ENCODE data around the gene IGSF21.
A peak's percentile ranks its signal among the peaks of the same experiment; 100 is the strongest.
"Not testable (repeated sequence)": the region's sequence is repeated elsewhere in the genome, so short reads cannot be mapped to it uniquely, and the experiment has no call there.

IGSF21 gene

DNA sequence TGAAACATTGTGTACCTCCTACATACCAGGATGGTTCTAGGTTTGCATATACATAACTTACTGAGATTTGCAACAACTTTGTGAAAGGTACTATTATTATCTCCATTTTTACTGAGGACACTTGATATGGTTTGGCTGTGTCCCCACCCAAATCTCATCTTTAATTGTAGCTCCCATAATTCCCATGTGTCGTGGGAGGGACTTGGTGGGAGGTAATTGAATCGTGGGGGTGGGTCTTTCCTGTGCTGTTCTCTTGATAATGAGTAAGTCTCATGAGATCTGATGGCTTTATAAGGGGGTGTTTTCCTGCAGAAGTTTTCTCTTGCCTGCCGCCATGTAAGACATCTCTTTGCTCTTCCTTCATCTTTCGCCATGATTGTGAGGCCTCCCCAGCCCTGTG is 40.1 kb downstream of the IGSF21 start:
- DNase-seq, result no peak

- no peak for DNase-seq
Measured at GRCh38 chr1:18148461-18148860, 40.9 kb downstream of the IGSF21 start.

DNA sequence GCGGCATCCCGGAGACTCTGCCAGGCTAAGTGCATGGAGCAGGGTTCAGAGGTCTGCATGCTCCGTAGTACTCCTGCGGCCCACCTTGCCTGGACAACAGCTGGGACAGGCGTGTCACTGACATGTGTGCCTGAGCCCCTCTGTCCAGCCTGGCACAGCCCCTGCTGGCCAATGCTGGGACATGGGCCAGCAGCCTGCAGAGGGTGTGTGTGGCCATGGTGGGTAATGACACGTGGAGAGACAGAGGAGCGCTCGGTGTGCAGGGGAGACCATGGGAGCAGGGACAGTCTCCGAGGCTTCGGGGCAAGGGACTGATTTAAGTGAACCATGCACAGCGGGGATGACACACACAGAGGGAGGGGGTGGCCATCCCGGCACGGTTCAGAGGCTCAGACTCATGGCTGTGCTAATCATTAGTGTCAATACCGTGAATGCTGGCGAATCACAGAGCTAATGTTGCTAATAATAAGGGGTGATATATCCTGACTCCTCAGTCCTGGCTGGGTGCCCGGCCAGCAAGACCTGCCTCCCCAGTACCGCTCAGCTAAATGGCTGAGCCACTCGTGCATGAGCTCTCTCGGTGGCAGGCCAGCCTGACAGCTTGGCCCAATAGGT is 41.5 kb downstream of the IGSF21 start:
- DNase-seq, result peak; percentile 43

GRCh38 chr1:18151436-18152122 is 44.0 kb downstream of the IGSF21 start:
- DNase-seq, result no peak

DNA sequence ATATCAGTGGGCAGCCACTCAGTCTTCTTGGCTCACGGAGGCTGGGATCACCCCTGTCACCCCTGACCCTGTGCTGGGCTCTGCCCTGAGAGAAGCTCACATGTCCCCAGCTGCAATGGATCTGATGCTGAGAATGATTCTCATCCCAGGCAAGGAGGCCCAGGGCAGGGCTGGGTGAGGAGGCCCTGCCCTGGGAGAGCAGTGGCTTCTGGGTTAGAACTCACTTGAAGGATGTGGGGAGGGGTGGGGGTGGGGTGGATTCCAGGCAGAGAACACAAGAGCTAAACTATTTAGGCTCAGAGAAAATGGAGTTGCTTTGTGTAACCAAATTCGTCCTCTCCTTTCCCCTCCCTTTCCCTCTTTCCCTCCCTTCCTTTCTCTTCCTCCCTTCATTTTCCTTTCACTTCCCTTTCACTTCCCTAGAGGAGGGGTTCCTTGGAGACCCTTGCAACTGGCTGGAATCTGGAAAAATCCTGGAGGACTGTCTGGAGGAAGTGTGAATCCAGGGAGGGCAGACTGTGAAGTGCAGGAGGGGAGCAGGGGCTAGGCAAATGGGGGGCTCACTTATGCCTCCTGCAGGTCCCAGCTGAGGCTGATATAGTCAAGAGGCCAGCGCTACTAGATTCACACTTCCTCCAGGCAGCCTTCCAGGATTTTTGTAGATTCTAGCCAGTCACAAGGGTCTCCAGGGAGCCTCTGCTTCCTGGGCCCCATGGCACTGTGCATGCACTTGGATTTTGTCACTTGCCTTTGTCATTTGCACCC is 47.0 kb downstream of the IGSF21 start:
- DNase-seq, result no peak

DNA sequence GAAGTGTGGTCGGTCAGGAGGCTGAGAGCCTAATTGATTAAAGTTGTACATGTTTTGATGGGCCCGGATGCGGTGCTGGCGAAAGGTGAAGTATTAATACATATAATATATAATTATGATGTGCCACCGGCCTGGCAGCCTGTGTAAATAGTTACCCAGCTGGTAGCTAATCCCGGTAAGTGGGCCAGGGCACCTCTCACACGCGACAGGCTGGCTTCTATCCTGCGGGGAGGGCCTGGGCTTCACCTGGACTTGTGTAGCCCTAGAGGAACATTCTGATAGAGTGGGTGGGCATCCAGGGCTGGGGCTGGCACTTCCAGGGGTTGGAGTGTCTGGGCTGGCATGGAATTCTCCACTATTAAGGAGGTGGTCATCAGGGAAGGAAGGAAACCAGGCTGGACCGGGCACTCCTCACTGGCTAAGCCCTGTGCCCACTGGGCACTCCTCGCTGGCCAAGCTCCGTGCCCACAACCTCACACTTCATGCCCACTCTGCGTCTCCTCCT is 48.3 kb downstream of the IGSF21 start:
- DNase-seq, result peak; percentile 75

DNA sequence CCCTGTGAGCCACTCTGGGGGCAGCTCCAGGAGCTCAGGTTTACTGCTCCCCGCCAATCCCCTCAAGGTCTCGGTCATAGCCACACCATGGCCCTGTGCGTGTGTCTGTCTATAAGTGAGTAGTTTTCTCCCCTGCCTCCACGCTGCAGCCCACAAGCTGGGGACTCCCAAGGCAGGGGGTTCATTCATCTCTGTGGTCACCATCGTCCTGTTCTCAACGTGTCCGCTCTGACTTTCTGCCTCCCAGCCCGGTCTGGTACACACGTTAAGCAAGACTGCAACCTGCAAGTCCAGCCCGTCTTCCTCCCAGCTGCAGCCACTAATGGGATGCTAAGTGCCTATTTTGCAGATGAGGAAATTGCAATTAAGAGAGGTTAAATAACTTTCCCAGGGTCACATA is 49.8 kb downstream of the IGSF21 start:
- peak; percentile 7 for DNase-seq

DNA sequence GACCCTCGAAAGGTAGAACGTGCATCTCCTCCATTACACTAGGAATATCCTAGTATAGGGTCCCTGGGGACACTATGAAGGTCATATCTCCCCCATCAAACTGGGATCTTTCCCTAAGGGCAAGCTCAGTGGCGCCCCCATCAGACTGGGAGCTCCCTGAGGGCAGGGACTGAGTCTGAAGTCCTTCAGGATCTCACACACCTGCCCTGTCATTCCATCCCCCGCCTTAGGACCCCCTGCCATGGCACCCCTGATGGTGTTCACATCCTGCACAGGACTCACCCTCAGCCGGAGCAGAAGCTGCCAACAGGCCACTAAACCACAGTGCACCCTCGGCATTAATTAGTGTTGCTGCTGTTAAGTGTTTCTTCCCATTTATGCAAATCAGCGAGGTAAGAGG is 50.4 kb downstream of the IGSF21 start:
- DNase-seq, result no peak

GRCh38 chr1:18158714-18159113 is 51.1 kb downstream of the IGSF21 start:
- no peak for DNase-seq

GRCh38 chr1:18160290-18160942 is 52.8 kb downstream of the IGSF21 start:
- DNase-seq, result peak; percentile 33

DNA sequence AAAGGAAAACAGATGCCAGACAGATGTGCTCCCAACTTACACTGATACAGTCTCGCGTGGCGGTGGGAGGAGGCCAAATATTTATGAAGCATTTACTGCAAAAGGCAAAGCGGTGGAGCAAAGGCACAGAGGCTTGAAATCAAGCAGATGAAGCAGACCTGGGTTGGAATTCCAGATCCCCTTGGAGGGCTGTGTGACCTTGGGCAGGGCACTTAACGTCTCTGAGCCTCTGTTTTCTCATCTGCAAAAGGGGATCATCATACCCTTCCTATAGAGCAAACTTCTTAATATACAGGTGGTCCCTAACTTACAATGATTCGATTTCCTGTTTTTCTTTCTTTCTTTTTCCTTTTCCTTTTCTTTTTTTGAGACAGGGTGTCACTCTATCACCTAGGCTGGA is 54.1 kb downstream of the IGSF21 start:
- DNase-seq, result no peak

DNA sequence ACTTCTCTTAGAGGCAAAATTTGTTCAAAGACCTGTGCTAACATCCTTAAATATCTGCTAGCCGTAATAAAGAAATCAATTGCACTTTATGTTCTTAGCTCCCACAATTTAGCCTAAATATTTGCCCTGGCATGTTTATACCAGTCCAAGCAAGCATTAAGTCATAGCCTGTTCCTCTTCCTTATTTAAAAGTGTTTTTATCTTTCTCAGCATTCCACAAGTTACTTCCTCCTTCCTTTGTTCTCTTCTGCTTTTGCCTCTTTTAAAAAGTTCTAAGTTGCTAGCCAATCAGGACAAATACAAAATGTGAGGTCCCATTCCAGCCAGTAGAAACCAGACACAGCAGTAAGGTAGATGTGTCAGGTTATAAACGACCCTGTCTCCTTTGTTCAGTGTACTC is 58.0 kb downstream of the IGSF21 start:
- not testable (repeated sequence) for DNase-seq

DNA sequence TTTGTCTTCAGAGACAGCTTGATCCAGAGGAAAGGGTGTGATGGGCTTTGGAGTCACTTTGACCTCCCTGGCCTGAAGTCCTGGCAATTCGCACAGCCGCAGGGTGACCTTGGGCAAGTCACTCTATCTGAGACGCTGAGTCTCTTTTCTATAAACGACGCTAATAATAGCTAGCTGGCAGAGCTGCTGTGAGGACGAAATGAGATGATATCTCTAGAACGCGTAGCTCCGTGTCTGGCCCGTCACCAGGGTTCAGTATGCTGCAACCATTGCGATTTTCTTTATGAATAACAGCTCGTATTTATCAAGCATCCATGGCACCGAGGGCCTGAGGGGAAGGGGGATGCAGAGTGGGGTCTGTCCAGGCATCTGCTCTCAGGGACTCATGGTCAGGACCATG is 58.7 kb downstream of the IGSF21 start:
- DNase-seq, result no peak

GRCh38 chr1:18166929-18167328 is 59.3 kb downstream of the IGSF21 start:
- no peak for DNase-seq

- DNase-seq, result no peak
Measured at GRCh38 chr1:18170444-18170843, 62.8 kb downstream of the IGSF21 start.

GRCh38 chr1:18174037-18174436 is 66.4 kb downstream of the IGSF21 start:
- no peak for DNase-seq

GRCh38 chr1:18175051-18175450 is 67.5 kb downstream of the IGSF21 start:
- no peak for DNase-seq

- DNase-seq, result peak; percentile 19
Measured at GRCh38 chr1:18175530-18176377, 68.2 kb downstream of the IGSF21 start.

- DNase-seq, result no peak
Measured at GRCh38 chr1:18176619-18177018, 69.0 kb downstream of the IGSF21 start.

GRCh38 chr1:18178111-18178510 is 70.5 kb downstream of the IGSF21 start:
- no peak for DNase-seq

DNA sequence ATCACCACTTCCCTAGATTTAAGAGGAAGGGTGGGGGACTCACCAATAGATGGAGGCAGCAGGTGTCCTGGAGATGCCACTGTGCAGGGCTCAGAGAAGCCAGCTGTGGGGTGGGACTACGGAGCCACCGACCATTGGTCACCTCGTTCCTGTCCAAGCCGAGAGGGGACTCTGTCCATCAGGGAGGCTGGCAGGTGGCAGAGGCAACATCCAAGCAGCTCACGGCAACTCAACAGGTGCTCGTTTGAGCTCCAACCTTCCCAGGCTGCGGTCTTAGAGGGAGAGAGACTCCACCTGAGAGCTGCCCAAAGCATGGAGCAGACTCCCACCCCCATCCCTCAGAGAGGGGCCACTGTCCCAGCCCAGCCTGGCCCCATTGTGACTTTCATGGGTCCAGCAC is 71.4 kb downstream of the IGSF21 start:
- no peak for DNase-seq

GRCh38 chr1:18182398-18183160 is 75.0 kb downstream of the IGSF21 start:
- peak; percentile 29 for DNase-seq

All from NCI-H510A treated with DMSO at 0.1 percent for 48 hours (cell line).